AG04450 (cell line): Measurements from ENCODE around the gene FILIP1L. TPM values are rescaled to one million over a fixed set of nuclear protein-coding genes. Genes with fewer than 3 reads are reported as not detected.

Experiments used
- CTCF ChIA-PET: fragments of 300-600, 350-600 bp; formaldehyde crosslinking; extraction: SDS; loops from one replicate; lab custom pipeline; 2022; ENCODE audit warnings: antibody characterized with exemption, inconsistent platforms; lab: Charles Lee
- POLR2A ChIA-PET: fragments of 350-600 bp; formaldehyde crosslinking; extraction: SDS; loops from one replicate; lab custom pipeline; 2021; ENCODE audit warnings: antibody characterized with exemption, inconsistent platforms; lab: Yijun Ruan, JAX
- DNase-seq: peaks from one replicate; pipeline ENCODE4 v3.0.0-alpha.2; 2011; ENCODE audit warnings: low read depth, low spot score
- H3K27ac ChIP-seq: one replicate; pipeline ENCODE4 v1.5.1; 2012; ENCODE audit warnings: low read depth, low read length, control low read depth
- H3K27me3 ChIP-seq: one replicate; pipeline ENCODE4 v1.6.0; 2012; ENCODE audit warnings: low read length; ENCODE audit not compliant: control insufficient read depth, insufficient read depth
- H3K4me3 ChIP-seq: 2 replicates; pipeline ENCODE4 v1.5.1; 2011; ENCODE audit warnings: mild to moderate bottlenecking, low read depth, low read length, control low read depth
- H3K9me3 ChIP-seq: 2 replicates; pipeline ENCODE4 v1.5.1; 2012; ENCODE audit warnings: low read length; ENCODE audit not compliant: control insufficient read depth, insufficient read depth
- polyA plus RNA-seq: library from polyadenylated mRNA; depleted of rRNA; stranded (reverse); fragments of >200 nt; gene quantifications from 2 replicates; pipeline ENCODE4 v1.2.3, GENCODE V29; 2011
- TF ChIP-seq, protein P1 (sequence below): IDR thresholded peaks from 2 replicates; pipeline ENCODE4 v1.5.1; 2011; ENCODE audit warnings: low read depth, low read length, control low read depth, inconsistent platforms

The FILIP1L gene
- polyA plus RNA-seq, 1 experiment = 75.5 TPM

DNA sequence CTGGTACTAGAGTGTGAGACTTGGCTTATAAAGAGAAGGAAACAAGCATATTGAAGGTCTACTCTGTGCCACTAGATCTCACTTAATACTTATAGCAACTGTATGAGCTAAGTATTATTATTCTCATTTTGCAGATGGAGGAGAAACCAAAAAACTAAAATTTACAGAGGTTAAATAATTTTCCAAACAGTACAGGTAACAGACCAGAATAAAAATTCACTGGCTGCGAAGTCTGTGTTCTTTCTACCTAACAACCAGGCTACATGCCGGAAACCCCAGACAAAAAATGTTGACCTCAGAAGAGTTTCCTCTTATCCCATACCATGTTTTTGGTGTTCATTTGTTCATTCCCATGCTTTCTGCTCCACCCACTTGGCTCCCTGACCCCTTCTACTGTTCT, 250.0 kb downstream of the FILIP1L start:
- no peak overlapping the region for H3K4me3 ChIP-seq
- CTCF ChIA-PET = interaction anchor here (0.8 kb wide), 1 partner anchor 33 kb away, joined by 3 read pairs; no protein-coding TSS in a partner anchor
- no peaks in the 10 kb centered on the region for H3K27me3 ChIP-seq
- no peaks in the 10 kb centered on the region for H3K9me3 ChIP-seq
- TF ChIP-seq, protein P1, sequence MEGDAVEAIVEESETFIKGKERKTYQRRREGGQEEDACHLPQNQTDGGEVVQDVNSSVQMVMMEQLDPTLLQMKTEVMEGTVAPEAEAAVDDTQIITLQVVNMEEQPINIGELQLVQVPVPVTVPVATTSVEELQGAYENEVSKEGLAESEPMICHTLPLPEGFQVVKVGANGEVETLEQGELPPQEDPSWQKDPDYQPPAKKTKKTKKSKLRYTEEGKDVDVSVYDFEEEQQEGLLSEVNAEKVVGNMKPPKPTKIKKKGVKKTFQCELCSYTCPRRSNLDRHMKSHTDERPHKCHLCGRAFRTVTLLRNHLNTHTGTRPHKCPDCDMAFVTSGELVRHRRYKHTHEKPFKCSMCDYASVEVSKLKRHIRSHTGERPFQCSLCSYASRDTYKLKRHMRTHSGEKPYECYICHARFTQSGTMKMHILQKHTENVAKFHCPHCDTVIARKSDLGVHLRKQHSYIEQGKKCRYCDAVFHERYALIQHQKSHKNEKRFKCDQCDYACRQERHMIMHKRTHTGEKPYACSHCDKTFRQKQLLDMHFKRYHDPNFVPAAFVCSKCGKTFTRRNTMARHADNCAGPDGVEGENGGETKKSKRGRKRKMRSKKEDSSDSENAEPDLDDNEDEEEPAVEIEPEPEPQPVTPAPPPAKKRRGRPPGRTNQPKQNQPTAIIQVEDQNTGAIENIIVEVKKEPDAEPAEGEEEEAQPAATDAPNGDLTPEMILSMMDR = no peak
- DNase-seq = no peak
- POLR2A ChIA-PET = no interaction called here
- no peak overlapping the region for H3K27ac ChIP-seq

GRCh38 chr3:99863588-99863987, 250.7 kb downstream of the FILIP1L start:
- Histone ChIP-seq H3K9me3 (no peaks in the 10 kb centered on the region), H3K4me3 (no peak overlapping the region), H3K27ac (no peak overlapping the region), H3K27me3 (no peaks in the 10 kb centered on the region)
- ChIA-PET CTCF (interaction anchor here (0.8 kb wide), 1 partner anchor 32 kb away, joined by 3 read pairs; no protein-coding TSS in a partner anchor), POLR2A (no interaction called here)
- no peak for DNase-seq
- TF ChIP-seq, protein P1 = no peak

DNA sequence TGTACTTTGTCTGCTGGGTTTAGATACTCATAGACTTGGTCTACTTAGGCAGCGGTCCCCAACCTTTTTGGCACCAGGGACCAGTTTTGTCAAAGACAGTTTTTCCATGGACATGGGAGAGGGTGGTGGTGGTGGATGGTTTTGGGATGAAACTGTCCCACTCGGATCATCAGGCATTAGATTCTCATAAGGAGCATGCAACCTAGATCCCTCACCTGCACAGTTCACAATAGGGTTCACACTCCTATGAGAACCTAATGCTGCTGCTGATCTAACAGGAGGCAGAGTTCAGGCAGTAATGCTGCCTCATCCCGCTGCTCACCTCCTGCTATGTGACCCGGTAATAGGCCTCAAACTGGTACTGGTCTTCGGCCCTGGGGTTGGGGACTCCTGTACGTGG, 251.3 kb downstream of the FILIP1L start:
- TF ChIP-seq, protein P1 = no peak
- Histone ChIP-seq H3K9me3 (no peaks in the 10 kb centered on the region), H3K4me3 (no peak overlapping the region), H3K27me3 (no peaks in the 10 kb centered on the region), H3K27ac (peak overlapping the region; percentile 32)
- POLR2A ChIA-PET = no interaction called here
- DNase-seq = no peak
- CTCF ChIA-PET = no interaction called here

DNA sequence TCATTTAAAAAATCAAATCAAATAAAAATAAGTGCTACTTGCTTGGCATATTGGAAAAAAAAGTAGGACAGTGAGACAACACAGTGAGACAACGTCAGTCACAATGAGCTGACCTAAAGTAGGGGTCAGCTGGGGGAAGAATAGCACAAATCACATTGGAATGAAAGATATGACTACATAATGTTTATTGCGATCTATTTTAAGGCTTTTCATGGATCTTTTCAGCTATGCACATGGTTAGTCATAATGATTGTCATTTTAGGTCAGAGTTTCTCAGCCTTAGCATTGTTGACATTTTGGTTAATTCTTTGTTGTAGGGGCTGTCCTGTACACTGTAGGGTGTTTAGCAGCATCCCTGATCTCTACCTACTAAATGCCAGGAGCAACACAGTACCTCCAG, 252.1 kb downstream of the FILIP1L start:
- H3K9me3 ChIP-seq = no peaks in the 10 kb centered on the region
- no peaks in the 10 kb centered on the region for H3K27me3 ChIP-seq
- TF ChIP-seq, protein P1 = no peak
- no peak overlapping the region for H3K4me3 ChIP-seq
- CTCF ChIA-PET = interaction anchor here (0.7 kb wide), 3 partner anchors 19 to 392 kb away, joined by 3 to 5 read pairs (median 4); no protein-coding TSS in a partner anchor
- POLR2A ChIA-PET = interaction anchor here (0.7 to 1.1 kb wide), 2 partner anchors 9 to 39 kb away, joined by 3 to 4 read pairs; no protein-coding TSS in a partner anchor
- DNase-seq = no peak
- H3K27ac ChIP-seq = no peak overlapping the region

- peak overlapping the region; percentile 25 for H3K27ac ChIP-seq
- H3K27me3 ChIP-seq = no peaks in the 10 kb centered on the region
- no peak overlapping the region for H3K4me3 ChIP-seq
- ChIA-PET CTCF (interaction anchor here (1.0 to 3.5 kb wide), 3 partner anchors 17 to 393 kb away, joined by 4 to 22 read pairs (median 11); no protein-coding TSS in a partner anchor), POLR2A (no interaction called here)
- no peak for DNase-seq
- TF ChIP-seq, protein P1 = no peak
- H3K9me3 ChIP-seq = no peaks in the 10 kb centered on the region
These were observed 253.1 kb downstream of the FILIP1L start for GRCh38 chr3:99861216-99861615.
